HL-60 (cell line): ENCODE data around the gene MYO5B.

Experiments used
- DNase-seq, 2 experiments: peaks; one replicate each; pipeline ENCODE4 v3.0.0-alpha.2; 2010 to 2020; ENCODE audit warnings: low read depth in 1 of 2, low spot score in 1 of 2
- H3K27ac ChIP-seq: fragments of 250-450 bp; sonication (Bioruptor Pico); replicated peaks from 2 replicates; pipeline ENCODE4 v1.5.1; 2020; ENCODE audit warnings: mild to moderate bottlenecking, moderate library complexity
- H3K27me3 ChIP-seq: fragments of 250-450 bp; sonication (Bioruptor Pico); 2 replicates; pipeline ENCODE4 v1.5.1; 2021; ENCODE audit warnings: mild to moderate bottlenecking, moderate library complexity; ENCODE audit not compliant: insufficient read depth, poor library complexity, severe bottlenecking
- H3K4me3 ChIP-seq: replicated peaks from 2 replicates; pipeline ENCODE4 v1.5.1; 2011; ENCODE audit warnings: mild to moderate bottlenecking, control low read depth, low read length; ENCODE audit not compliant: insufficient read depth
- GABPA ChIP-seq: IDR thresholded peaks from 2 replicates; pipeline ENCODE4 v1.6.1; 2012; ENCODE audit warnings: low read depth
- POLR2AphosphoS5 ChIP-seq: IDR thresholded peaks from 2 replicates; pipeline ENCODE4 v1.6.1; 2012; ENCODE audit warnings: low read depth
- SPI1 ChIP-seq: IDR thresholded peaks from 2 replicates; pipeline ENCODE4 v1.6.1; 2012; ENCODE audit warnings: low read depth, mild to moderate bottlenecking, borderline replicate concordance
- TF ChIP-seq, protein P1 (sequence below): IDR thresholded peaks from 2 replicates; pipeline ENCODE4 v1.6.1; 2012; ENCODE audit warnings: low read depth; ENCODE audit not compliant: insufficient replicate concordance
- TF ChIP-seq, protein P2 (sequence below): IDR thresholded peaks from one replicate; pipeline ENCODE4 v1.5.1; 2011; ENCODE audit warnings: low read length, control low read depth, inconsistent platforms; ENCODE audit not compliant: insufficient read depth

Gene MYO5B

DNA sequence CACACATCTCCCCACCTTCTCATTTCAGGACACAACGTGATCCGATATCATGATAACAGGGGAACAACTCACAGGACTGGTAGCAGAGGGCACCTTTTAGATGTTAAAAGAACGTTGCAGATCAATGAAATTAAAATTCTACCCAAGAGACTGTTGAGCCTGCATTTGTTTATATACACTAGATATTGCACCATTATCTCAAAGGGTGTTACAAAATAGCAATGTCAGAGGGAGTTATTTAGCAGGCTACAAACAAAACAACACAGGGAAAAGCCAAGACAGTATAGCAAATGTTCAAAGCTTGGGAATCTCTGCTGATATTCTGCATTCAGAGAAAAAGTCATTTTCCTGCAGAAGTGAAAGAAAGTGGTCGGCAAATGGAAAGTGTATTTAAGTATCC is 139.5 kb downstream of the MYO5B start:
- peaks cover 2% of the 10 kb centered on the region for H3K27me3 ChIP-seq
- no peak overlapping the region for H3K4me3 ChIP-seq
- H3K27ac ChIP-seq: no peak overlapping the region
- DNase-seq: no peak
- TF ChIP-seq, protein P1, sequence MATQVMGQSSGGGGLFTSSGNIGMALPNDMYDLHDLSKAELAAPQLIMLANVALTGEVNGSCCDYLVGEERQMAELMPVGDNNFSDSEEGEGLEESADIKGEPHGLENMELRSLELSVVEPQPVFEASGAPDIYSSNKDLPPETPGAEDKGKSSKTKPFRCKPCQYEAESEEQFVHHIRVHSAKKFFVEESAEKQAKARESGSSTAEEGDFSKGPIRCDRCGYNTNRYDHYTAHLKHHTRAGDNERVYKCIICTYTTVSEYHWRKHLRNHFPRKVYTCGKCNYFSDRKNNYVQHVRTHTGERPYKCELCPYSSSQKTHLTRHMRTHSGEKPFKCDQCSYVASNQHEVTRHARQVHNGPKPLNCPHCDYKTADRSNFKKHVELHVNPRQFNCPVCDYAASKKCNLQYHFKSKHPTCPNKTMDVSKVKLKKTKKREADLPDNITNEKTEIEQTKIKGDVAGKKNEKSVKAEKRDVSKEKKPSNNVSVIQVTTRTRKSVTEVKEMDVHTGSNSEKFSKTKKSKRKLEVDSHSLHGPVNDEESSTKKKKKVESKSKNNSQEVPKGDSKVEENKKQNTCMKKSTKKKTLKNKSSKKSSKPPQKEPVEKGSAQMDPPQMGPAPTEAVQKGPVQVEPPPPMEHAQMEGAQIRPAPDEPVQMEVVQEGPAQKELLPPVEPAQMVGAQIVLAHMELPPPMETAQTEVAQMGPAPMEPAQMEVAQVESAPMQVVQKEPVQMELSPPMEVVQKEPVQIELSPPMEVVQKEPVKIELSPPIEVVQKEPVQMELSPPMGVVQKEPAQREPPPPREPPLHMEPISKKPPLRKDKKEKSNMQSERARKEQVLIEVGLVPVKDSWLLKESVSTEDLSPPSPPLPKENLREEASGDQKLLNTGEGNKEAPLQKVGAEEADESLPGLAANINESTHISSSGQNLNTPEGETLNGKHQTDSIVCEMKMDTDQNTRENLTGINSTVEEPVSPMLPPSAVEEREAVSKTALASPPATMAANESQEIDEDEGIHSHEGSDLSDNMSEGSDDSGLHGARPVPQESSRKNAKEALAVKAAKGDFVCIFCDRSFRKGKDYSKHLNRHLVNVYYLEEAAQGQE: no peak
- TF ChIP-seq, protein P2, sequence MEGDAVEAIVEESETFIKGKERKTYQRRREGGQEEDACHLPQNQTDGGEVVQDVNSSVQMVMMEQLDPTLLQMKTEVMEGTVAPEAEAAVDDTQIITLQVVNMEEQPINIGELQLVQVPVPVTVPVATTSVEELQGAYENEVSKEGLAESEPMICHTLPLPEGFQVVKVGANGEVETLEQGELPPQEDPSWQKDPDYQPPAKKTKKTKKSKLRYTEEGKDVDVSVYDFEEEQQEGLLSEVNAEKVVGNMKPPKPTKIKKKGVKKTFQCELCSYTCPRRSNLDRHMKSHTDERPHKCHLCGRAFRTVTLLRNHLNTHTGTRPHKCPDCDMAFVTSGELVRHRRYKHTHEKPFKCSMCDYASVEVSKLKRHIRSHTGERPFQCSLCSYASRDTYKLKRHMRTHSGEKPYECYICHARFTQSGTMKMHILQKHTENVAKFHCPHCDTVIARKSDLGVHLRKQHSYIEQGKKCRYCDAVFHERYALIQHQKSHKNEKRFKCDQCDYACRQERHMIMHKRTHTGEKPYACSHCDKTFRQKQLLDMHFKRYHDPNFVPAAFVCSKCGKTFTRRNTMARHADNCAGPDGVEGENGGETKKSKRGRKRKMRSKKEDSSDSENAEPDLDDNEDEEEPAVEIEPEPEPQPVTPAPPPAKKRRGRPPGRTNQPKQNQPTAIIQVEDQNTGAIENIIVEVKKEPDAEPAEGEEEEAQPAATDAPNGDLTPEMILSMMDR: no peak
- no peak for TF ChIP-seq GABPA
- no peak for TF ChIP-seq POLR2AphosphoS5
- TF ChIP-seq SPI1: no peak

DNA sequence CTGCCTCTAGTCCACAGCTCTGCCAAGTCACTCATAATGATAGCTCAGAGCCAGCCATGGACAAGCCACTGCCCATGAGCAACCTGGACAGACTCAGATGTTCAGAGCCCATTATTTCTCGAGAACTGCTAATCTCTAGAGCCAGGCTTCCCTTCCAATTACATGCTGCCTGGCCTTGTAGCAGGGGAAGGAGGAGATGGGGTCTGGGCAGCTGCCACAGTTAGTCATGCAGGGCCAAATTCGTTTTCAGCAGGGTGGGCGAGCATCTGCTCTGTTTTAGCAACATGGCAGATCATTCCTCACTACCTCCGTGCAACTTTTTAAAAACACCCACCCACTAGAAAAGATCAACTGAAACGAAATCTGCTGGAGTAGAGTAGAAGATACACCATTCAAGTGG is 141.8 kb downstream of the MYO5B start:
- TF ChIP-seq SPI1: no peak
- no peak for TF ChIP-seq POLR2AphosphoS5
- TF ChIP-seq, protein P2: no peak
- no peak for TF ChIP-seq GABPA
- TF ChIP-seq, protein P1: no peak
- Histone ChIP-seq H3K27me3 (peaks cover 2% of the 10 kb centered on the region), H3K4me3 (no peak overlapping the region), H3K27ac (no peak overlapping the region)
- no peak for DNase-seq

DNA sequence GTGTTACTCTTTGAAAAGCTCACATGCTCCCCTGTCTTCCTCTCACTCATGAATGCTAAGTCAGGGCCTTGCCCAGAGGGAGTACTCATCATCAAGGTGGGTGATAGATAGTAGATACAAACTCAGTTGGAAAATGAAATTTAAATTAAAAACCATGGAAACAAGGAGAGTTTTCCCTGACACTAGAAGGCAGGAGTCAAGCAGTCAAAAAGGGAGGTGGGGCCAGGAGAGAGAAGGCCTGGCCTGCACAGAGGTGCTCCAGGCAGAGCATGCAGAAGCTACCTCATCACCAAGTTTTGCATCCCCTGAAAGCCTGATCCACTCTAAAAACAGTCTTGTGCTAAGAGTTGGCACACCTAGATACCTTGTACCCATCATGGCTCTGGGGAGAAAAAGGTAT is 143.7 kb downstream of the MYO5B start:
- no peak for DNase-seq
- no peak overlapping the region for H3K4me3 ChIP-seq
- TF ChIP-seq POLR2AphosphoS5 (no peak), GABPA (no peak), SPI1 (no peak)
- TF ChIP-seq, protein P1: no peak
- TF ChIP-seq, protein P2: no peak
- H3K27ac ChIP-seq: no peak overlapping the region
- H3K27me3 ChIP-seq: peaks cover 2% of the 10 kb centered on the region
